DMS153 treated with DMSO at 0.1 percent for 48 hours (cell line): ENCODE data around the gene GJA5.

Source experiments
- DNase-seq: peaks from one replicate; lab custom pipeline; 2025; ENCODE audit not compliant: unreplicated experiment; lab: John Stamatoyannopoulos, UW

GJA5 gene

GRCh38 chr1:147760481-147761260, at the start of gene GJA5:
TSS of gene GJA5 (minus strand) at chr1:147760602. CDS start at chr1:147759238, 1,364 bp downstream.
- DNase-seq = no peak

DNA sequence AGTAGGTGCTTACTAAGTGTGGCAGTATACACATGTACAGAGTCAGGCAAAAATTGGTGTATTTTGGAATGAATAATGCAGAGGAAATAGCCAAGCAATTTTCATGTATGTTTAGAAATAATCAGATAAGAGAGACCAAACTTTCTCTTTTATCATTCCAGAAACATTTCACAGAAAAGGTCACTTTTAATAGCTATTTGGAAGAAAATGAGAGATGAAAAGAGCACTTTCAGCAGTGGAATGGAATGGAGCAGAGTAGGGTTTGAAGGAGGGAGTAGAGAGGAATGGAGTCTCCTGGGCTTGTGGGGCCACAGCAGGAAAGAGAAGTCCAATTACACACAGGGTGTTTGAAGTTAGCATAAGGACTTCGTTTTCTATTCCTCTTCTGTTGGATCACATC, 48.8 kb upstream of the GJA5 start:
- no peak for DNase-seq

GRCh38 chr1:147808025-147808424, 47.6 kb upstream of the GJA5 start:
- no peak for DNase-seq

DNA sequence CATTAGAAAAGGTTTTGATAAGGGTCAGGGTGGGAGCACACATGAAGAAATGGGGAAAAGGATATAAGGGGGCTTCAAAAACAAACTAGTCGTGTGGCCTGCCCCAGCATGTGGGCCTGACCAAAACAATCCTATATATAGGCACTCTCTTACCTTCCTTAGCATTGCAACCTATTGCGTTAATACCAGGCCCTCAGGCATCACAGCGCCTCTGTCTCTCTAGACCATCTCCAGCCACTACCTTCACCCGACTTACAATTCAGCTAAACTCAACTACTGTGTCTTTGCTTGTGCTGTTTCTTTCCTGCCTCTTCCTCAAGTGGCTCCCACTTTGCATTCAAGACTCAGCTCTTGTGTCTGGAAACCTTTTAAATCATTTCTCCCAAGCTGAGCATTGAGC, 47.0 kb upstream of the GJA5 start:
- no peak for DNase-seq

GRCh38 chr1:147804942-147805723, 44.7 kb upstream of the GJA5 start:
- no peak for DNase-seq

GRCh38 chr1:147800804-147801203, 40.4 kb upstream of the GJA5 start:
- no peak for DNase-seq

- DNase-seq = no peak
Measured at GRCh38 chr1:147798731-147799130, 38.3 kb upstream of the GJA5 start.

- no peak for DNase-seq
Measured at GRCh38 chr1:147794570-147794969, 34.2 kb upstream of the GJA5 start.

GRCh38 chr1:147791876-147792275, 31.5 kb upstream of the GJA5 start:
- no peak for DNase-seq

DNA sequence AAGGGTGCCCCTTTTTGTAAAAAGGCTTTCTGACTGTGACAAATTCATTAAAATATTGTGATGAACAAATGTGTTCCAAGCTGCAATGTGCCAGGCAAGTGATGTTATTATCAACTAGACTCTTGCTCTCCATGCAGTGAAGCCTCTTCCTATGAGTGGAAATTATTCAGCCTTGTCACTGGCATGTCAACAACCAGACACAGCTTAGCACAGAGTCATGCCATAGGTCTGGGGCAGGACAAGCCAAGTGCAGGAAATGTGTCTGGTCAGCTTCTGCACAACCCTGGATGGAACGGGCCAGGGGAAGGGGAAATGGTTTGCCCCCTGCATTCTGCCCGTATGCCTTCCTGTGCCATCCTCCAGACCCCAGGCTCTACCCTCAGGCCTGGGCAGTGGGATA, 27.4 kb upstream of the GJA5 start:
- DNase-seq = no peak

DNA sequence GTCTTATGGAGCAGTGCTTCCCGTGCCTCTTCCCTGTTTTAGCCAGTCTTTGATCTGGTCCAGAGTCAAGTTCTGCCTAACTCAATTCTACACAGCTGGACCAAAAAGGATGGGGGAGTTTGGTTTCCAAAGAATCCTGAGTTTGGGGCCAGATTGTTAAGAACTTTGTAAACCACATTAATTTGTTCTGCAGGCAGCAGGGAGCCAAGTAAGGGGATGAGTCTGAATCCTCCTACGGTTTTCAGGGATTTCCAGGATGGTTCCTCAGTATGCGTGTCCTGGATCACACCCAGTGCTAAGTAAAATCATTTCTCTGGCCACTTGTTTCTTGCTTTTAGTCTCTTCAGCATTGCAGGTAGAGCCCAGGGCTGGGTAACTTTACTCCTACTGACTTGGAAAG, 26.1 kb upstream of the GJA5 start:
- no peak for DNase-seq

DNA sequence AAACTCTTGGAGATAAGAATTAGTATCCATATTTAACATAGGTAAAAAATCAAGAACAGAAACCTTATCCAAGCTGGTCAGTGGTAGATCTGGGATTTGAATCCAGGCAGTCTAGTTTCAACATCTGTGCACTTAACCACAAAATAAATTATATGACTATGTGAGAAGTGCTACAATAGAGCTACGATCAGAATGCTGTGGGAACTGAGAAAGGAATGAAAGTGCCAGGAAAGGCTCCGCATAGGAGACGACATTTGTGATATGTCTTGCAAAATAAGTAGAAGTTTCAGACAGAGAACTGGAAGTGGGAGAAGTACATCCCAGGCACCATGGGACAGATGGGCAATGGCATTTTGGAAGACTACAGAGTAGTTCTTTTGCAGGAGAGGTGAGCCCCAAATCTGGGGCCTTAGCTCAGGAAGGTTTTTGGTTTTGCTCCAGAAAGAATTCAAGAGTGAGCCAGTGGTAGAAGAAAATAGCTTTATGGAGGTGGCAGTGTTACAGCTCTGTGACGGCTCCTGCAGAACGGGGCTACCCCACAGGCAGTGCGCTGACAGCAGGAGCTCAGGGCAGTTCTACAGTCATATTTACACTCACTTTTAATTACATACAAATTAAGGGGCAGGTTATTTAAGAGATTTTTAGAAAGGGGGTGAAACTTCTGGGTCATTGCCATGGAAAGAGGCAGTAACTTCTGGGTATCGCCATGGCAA, 25.5 kb upstream of the GJA5 start:
- no peak for DNase-seq

DNA sequence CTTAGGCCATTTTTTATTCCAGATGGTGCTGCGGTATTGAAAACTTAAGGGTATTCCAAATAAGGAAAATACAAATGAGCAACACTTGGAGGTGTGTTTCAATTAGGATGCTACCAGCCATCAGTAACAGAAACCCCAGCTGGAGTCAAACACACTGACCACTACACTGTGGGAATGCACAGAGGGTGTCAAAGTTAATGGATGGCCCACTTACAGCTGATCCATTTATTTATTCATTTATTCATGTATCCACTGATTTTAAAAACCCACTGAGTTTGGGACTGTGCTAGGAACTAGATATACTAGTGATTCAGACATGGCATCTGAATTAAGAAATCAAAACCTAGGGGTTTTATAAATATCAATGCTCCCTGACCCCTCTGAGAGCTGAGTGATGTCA, 24.5 kb upstream of the GJA5 start:
- DNase-seq = no peak

- DNase-seq = no peak
Measured at GRCh38 chr1:147781056-147781471, 20.7 kb upstream of the GJA5 start.

DNA sequence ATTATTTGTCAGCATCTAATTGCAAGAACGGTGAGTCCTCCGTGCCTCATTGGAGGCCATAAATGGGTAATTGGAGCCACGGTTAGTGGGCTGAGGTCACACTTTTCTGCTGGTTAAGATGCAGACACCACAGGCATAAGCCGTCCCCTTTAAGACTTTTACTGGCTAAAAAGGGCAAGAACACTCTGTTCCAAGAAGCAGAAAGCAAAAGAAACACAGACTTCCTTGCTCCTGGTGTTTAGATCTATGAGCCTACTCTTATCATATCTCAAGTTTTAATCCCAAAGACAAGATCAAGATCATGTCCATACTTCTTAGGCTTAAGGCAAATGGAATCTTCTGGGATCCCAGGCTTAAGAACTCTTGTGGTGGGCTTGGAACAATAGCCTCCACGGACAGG, 17.3 kb upstream of the GJA5 start:
- DNase-seq = no peak

- DNase-seq = no peak
Measured at GRCh38 chr1:147773215-147773715, 12.9 kb upstream of the GJA5 start.

DNA sequence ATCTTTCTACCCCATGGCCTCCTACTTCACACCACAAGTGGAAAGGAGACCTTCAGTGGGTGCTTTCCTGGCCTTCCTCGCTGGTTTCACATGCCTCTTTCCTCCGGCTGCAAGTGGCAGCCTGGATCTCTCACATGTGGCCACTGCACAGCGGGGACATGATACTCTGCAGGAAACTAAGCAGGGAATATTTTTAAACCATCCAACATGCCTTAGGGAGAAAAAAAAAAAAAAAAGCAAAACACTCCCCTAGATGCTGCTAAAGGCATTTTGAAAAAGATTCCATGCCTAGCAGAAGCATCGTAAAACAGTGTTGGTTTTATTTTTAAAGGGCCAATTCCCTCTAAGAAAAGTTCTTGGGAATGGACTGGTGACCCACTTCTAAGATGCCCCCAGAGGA, 12.2 kb upstream of the GJA5 start:
- no peak for DNase-seq

DNA sequence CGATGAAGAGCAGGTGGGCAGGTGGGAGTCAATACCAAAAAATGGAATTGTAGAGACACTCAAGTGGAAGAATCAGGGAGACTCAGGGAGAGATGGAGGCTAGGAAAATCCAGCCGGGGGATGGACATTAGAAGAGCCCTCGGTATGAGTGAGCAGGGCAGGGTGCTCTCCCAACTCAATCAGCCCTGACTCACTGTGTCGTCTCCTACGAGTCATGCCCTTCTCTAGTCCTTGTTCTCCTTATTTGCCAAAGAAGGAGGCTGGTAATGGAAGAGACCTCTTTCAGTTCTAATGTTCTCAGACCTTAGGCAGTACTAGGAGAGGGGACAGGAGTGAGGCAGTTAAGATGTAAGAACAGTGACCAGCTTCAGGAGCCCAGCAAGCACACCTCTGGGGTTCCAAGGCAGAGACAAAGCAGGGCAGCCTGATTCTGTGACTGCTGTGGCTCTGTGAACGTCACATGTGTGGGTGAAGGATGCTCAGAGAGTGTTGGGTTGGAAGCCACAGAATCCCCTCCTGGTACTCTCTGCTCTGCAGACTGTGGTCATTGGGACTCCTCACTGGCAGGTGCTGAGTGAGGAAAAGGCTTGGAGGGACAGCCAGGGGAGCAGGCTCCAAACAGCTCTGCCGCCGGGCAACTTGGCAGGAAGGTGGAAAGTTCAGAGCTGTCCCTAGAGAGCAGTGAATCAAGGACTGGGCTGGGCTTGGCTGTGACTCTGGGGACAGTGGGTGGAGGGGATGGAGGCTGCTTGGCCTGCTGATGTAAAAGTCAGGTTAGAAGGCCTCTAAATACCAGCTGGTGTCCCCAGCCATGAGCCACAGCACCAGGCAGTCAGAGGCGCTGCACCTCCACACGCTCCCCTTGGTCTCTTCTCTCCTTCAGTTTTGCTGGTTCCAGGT, 11.1 kb upstream of the GJA5 start:
- DNase-seq = peak; percentile 44

GRCh38 chr1:147769106-147769505, 8.7 kb upstream of the GJA5 start:
- no peak for DNase-seq

GRCh38 chr1:147768582-147768981, 8.2 kb upstream of the GJA5 start:
- no peak for DNase-seq

GRCh38 chr1:147768101-147768500, 7.7 kb upstream of the GJA5 start:
- DNase-seq = no peak
